Caco-2 (cell line): ENCODE results near the gene SYTL1. TPM values are rescaled to one million over a fixed set of nuclear protein-coding genes. Genes with fewer than 3 reads are reported as not detected.

Experiments used
- BruUV-seq: library from RNA; stranded (reverse); fragments of 400-500 nt; replicated peaks from 2 replicates; lab custom pipeline; 2021; lab: Mats Ljungman, UMichigan
- CTCF ChIA-PET: fragments of 300-600 bp; sonication (Branson Sonifier 250); formaldehyde crosslinking; loops from one replicate; lab custom pipeline; 2022; ENCODE audit warnings: antibody characterized with exemption; lab: Charles Lee
- POLR2A ChIA-PET: fragments of 300-600 bp; sonication (Branson Sonifier 250); formaldehyde crosslinking; loops from one replicate; lab custom pipeline; 2022; ENCODE audit warnings: antibody characterized with exemption; lab: Charles Lee
- DNase-seq, 2 experiments: peaks; one replicate each; pipeline versions ENCODE4 v3.0.0 to v3.0.0-alpha.2; 2020 to 2022
- H3K27me3 ChIP-seq: replicated peaks from 2 replicates; pipeline ENCODE4 v1.6.0; 2011; ENCODE audit warnings: low read length; ENCODE audit not compliant: control insufficient read depth, insufficient read depth
- H3K36me3 ChIP-seq: 2 replicates; pipeline ENCODE4 v1.5.1; 2011; ENCODE audit warnings: low read length; ENCODE audit not compliant: control insufficient read depth, insufficient read depth
- H3K4me1 ChIP-seq: fragments of 250-450 bp; sonication (Bioruptor Pico); 2 replicates; pipeline ENCODE4 v1.5.1; 2020; ENCODE audit warnings: mild to moderate bottlenecking
- H3K4me3 ChIP-seq: 2 replicates; pipeline ENCODE4 v1.5.1; 2011; ENCODE audit warnings: low read depth, mild to moderate bottlenecking, control low read depth, low read length
- H3K9me3 ChIP-seq: fragments of 250-450 bp; sonication (Bioruptor Pico); 2 replicates; pipeline ENCODE4 v1.5.1; 2020; ENCODE audit warnings: mild to moderate bottlenecking, moderate library complexity
- H3K27ac Mint-ChIP-seq: one replicate; pipeline ENCODE4 v1.8.0; 2022; ENCODE audit warnings: mixed read lengths; ENCODE audit not compliant: unreplicated experiment
- H3K27me3 Mint-ChIP-seq: one replicate; pipeline ENCODE4 v1.8.0; 2022; ENCODE audit warnings: mixed read lengths; ENCODE audit not compliant: insufficient read depth, unreplicated experiment
- H3K36me3 Mint-ChIP-seq: one replicate; pipeline ENCODE4 v1.8.0; 2022; ENCODE audit warnings: mild to moderate bottlenecking, mixed read lengths; ENCODE audit not compliant: insufficient read depth, unreplicated experiment
- H3K4me1 Mint-ChIP-seq: one replicate; pipeline ENCODE4 v1.8.0; 2022; ENCODE audit warnings: low read depth, mixed read lengths; ENCODE audit not compliant: unreplicated experiment
- H3K4me3 Mint-ChIP-seq: one replicate; pipeline ENCODE4 v1.8.0; 2022; ENCODE audit warnings: mild to moderate bottlenecking, moderate library complexity, mixed read lengths; ENCODE audit not compliant: unreplicated experiment
- H3K9me3 Mint-ChIP-seq: one replicate; pipeline ENCODE4 v1.8.0; 2022; ENCODE audit warnings: mixed read lengths; ENCODE audit not compliant: unreplicated experiment
- CTCF ChIP-seq, 2 experiments: fragments of 200-600 bp in 1 of 2; IDR thresholded peaks; 1 replicate in 1 of 2; 2 replicates in 1 of 2; pipeline versions ENCODE4 v1.5.1 to v1.8.0; 2011 to 2022; ENCODE audit warnings: antibody characterized with exemption in 1 of 2, control low read depth in 1 of 2, inconsistent platforms in 1 of 2, low read depth in 1 of 2, low read length in 1 of 2, mild to moderate bottlenecking in 1 of 2, moderate library complexity in 1 of 2; ENCODE audit not compliant: insufficient read depth in 1 of 2, severe bottlenecking in 1 of 2, unreplicated experiment in 1 of 2
- intact Hi-C: fragments of 100-400 bp; cut with micrococcal nuclease; formaldehyde crosslinking; loops from one replicate; pipeline ENCODE4 v1.10.0; 2022; ENCODE audit not compliant: unreplicated experiment
- total RNA-seq: library from RNA; stranded (reverse); gene quantifications from 2 replicates; pipeline ENCODE4 v1.2.3, GENCODE V29; 2022

The SYTL1 gene
- total RNA-seq, 1 experiment from 2014 or later, result 11.0 TPM

- no peaks in the 10 kb centered on the region for H3K4me1 ChIP-seq
- H3K27ac Mint-ChIP-seq, result no peak overlapping the region
- no peaks in the 10 kb centered on the region for H3K4me1 Mint-ChIP-seq
- CTCF ChIA-PET, result no interaction called here
- BruUV-seq, result no TSS peak
- H3K9me3 ChIP-seq, result no peaks in the 10 kb centered on the region
- peaks cover 1% of the 10 kb centered on the region for H3K36me3 ChIP-seq
- H3K9me3 Mint-ChIP-seq, result no peaks in the 10 kb centered on the region
- TF ChIP-seq CTCF (IDR thresholded peaks at IDR 0.05; ENCODE audit: insufficient read depth in 1 of 2, low read depth in 1 of 2, low read length in 1 of 2, severe bottlenecking in 1 of 2, unreplicated experiment in 1 of 2), result no peak
- H3K27me3 Mint-ChIP-seq, result no peaks in the 10 kb centered on the region
- POLR2A ChIA-PET, result no interaction called here
- peaks cover 48% of the 10 kb centered on the region for H3K36me3 Mint-ChIP-seq
- no peak for DNase-seq
- no peak overlapping the region for H3K4me3 Mint-ChIP-seq
- H3K27me3 ChIP-seq, result no peaks in the 10 kb centered on the region
- intact Hi-C loops, result no loop called here
- H3K4me3 ChIP-seq, result no peak overlapping the region
Measured at GRCh38 chr1:27330786-27331185, 11.0 kb upstream of the SYTL1 start.

DNA sequence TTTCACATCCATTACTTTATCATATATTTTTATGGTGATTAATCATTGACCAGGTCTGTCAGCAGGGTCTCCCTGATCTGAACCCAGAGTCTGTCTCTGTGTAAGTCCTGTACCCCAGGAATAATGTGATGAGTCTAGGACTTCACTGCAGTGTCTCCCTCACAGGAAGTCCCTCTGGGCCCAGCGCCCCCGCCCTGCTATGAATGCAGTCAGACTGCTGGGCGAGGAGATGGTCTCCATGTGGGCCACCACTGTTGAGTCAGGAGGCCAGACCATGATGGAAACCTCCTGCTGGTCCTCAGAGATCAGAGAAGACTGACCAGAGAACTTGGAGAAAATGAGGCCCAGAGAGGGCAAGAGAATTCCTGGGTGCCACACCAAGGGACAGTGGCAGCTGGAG, 10.4 kb upstream of the SYTL1 start:
- H3K36me3 ChIP-seq, result peaks cover 1% of the 10 kb centered on the region
- no peak for TF ChIP-seq CTCF (IDR thresholded peaks at IDR 0.05; ENCODE audit: insufficient read depth in 1 of 2, low read depth in 1 of 2, low read length in 1 of 2, severe bottlenecking in 1 of 2, unreplicated experiment in 1 of 2)
- no peaks in the 10 kb centered on the region for H3K4me1 ChIP-seq
- Mint-ChIP-seq H3K36me3 (peaks cover 54% of the 10 kb centered on the region), H3K9me3 (no peaks in the 10 kb centered on the region), H3K27ac (no peak overlapping the region), H3K4me3 (no peak overlapping the region), H3K4me1 (no peaks in the 10 kb centered on the region), H3K27me3 (no peaks in the 10 kb centered on the region)
- DNase-seq, result no peak
- ChIA-PET CTCF (interaction anchor here (1.0 kb wide), 1 partner anchor 65 kb away, joined by 4 read pairs; no protein-coding TSS in a partner anchor), POLR2A (no interaction called here)
- no TSS peak for BruUV-seq
- no peaks in the 10 kb centered on the region for H3K9me3 ChIP-seq
- H3K27me3 ChIP-seq, result no peaks in the 10 kb centered on the region
- intact Hi-C loops, result no loop called here
- no peak overlapping the region for H3K4me3 ChIP-seq

GRCh38 chr1:27331922-27332321, 9.9 kb upstream of the SYTL1 start:
- Mint-ChIP-seq H3K4me3 (no peak overlapping the region), H3K27ac (no peak overlapping the region), H3K4me1 (no peaks in the 10 kb centered on the region), H3K9me3 (no peaks in the 10 kb centered on the region), H3K36me3 (peaks cover 59% of the 10 kb centered on the region), H3K27me3 (no peaks in the 10 kb centered on the region)
- intact Hi-C loops, result no loop called here
- no TSS peak for BruUV-seq
- H3K9me3 ChIP-seq, result no peaks in the 10 kb centered on the region
- no peak overlapping the region for H3K4me3 ChIP-seq
- H3K27me3 ChIP-seq, result no peaks in the 10 kb centered on the region
- DNase-seq, result no peak
- no peaks in the 10 kb centered on the region for H3K4me1 ChIP-seq
- POLR2A ChIA-PET, result no interaction called here
- CTCF ChIA-PET, result interaction anchor here (1.0 to 2.3 kb wide), 5 partner anchors 19 to 65 kb away, joined by 3 to 16 read pairs (median 4); partner anchors contain the start of gene MAP3K6
- TF ChIP-seq CTCF (IDR thresholded peaks at IDR 0.05; ENCODE audit: insufficient read depth in 1 of 2, low read depth in 1 of 2, low read length in 1 of 2, severe bottlenecking in 1 of 2, unreplicated experiment in 1 of 2), result no peak
- peaks cover 1% of the 10 kb centered on the region for H3K36me3 ChIP-seq
